Mesendoderm (in vitro differentiated cells): ENCODE measurements around the gene UNC93B1.

Experiments used
- DNase-seq: peaks from one replicate; pipeline ENCODE4 v3.0.0; 2013
- H2AK5ac ChIP-seq: 2 replicates; pipeline ENCODE4 v1.6.1; 2013; ENCODE audit warnings: low read length, inconsistent platforms
- H2BK120ac ChIP-seq: 2 replicates; pipeline ENCODE4 v1.6.1; 2013; ENCODE audit warnings: low read depth, mild to moderate bottlenecking, low read length, moderate library complexity, mixed read lengths
- H2BK15ac ChIP-seq: replicated peaks from 2 replicates; pipeline ENCODE4 v1.6.1; 2013; ENCODE audit warnings: low read depth, mild to moderate bottlenecking, moderate library complexity
- H2BK5ac ChIP-seq: 2 replicates; pipeline ENCODE4 v1.6.1; 2013; ENCODE audit warnings: low read length, inconsistent platforms
- H3K18ac ChIP-seq: 2 replicates; pipeline ENCODE4 v1.6.1; 2013; ENCODE audit warnings: mild to moderate bottlenecking, low read length, mixed read lengths
- H3K23ac ChIP-seq: one replicate; pipeline ENCODE4 v1.6.1; 2013; ENCODE audit warnings: low read length
- H3K27ac ChIP-seq: 2 replicates; pipeline ENCODE4 v1.5.1; 2013; ENCODE audit warnings: low read depth, mild to moderate bottlenecking, inconsistent platforms, low read length, moderate library complexity
- H3K27me3 ChIP-seq: 2 replicates; pipeline ENCODE4 v1.6.1; 2013; ENCODE audit warnings: low read length, control low read depth, mild to moderate bottlenecking, inconsistent platforms; ENCODE audit not compliant: insufficient read depth, poor library complexity
- H3K36me3 ChIP-seq: 2 replicates; pipeline ENCODE4 v1.6.1; 2013; ENCODE audit warnings: low read length, inconsistent platforms; ENCODE audit not compliant: control insufficient read depth, insufficient read depth
- H3K4ac ChIP-seq: one replicate; pipeline ENCODE4 v1.6.1; 2013; ENCODE audit warnings: low read depth, mild to moderate bottlenecking, low read length, moderate library complexity
- H3K4me1 ChIP-seq: 2 replicates; pipeline ENCODE4 v1.6.1; 2013; ENCODE audit warnings: low read depth, low read length, inconsistent platforms; ENCODE audit not compliant: control insufficient read depth
- H3K4me2 ChIP-seq: 2 replicates; pipeline ENCODE4 v1.6.1; 2013; ENCODE audit warnings: low read length
- H3K4me3 ChIP-seq: 2 replicates; pipeline ENCODE4 v1.5.1; 2013; ENCODE audit warnings: mild to moderate bottlenecking, low read length
- H3K56ac ChIP-seq: one replicate; pipeline ENCODE4 v1.6.1; 2013; ENCODE audit warnings: low read length
- H3K79me1 ChIP-seq: 2 replicates; pipeline ENCODE4 v1.6.1; 2013; ENCODE audit warnings: low read length, inconsistent platforms
- H3K79me2 ChIP-seq: 2 replicates; pipeline ENCODE4 v1.6.1; 2013; ENCODE audit warnings: mild to moderate bottlenecking, low read length; ENCODE audit not compliant: control insufficient read depth, insufficient read depth
- H3K9ac ChIP-seq: 2 replicates; pipeline ENCODE4 v1.6.1; 2013; ENCODE audit warnings: low read length, inconsistent platforms
- H4K5ac ChIP-seq: one replicate; pipeline ENCODE4 v1.6.1; 2013; ENCODE audit warnings: low read length
- H4K8ac ChIP-seq: one replicate; pipeline ENCODE4 v1.6.1; 2013; ENCODE audit warnings: low read depth, mild to moderate bottlenecking, control low read depth, low read length, moderate library complexity
- WGBS: extraction: QIAGEN DNeasy Blood & Tissue Kit; methylation state at CpG from one replicate; pipeline ENCODE4 v1.1.7; 2013; ENCODE audit warnings: low lambda C conversion rate, missing lambda C conversion rate; ENCODE audit not compliant: insufficient coverage; ENCODE audit errors: extremely low coverage; 5-methylcytosine and 5-hydroxymethylcytosine counted together

The UNC93B1 gene

DNA sequence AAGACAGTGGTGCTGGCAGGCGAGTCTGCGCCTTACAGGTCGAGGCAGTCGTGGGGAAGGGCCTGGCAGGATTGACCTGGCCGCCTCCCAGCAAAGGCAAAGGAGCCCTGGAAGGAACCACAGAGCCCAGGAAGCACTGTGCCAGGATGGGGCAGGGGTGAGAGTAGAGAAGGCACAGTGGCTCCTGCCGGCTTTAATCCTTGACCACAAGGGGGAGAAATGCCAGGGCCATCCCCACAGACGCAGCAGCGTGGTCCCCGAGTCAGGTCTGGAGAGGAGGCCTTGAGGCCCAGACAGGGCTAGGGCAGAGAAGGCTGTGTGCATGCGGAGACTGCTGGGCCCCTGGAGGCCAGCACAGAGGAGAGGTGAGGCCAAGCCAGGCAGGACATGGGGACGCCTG lies 16.7 kb upstream of the UNC93B1 start:
- Histone ChIP-seq H2BK120ac (no peak overlapping the region), H4K8ac (no peak overlapping the region), H3K79me1 (no peaks in the 10 kb centered on the region), H3K23ac (no peak overlapping the region), H3K36me3 (no peaks in the 10 kb centered on the region), H4K5ac (no peak overlapping the region), H3K56ac (no peak overlapping the region), H3K9ac (no peak overlapping the region), H3K18ac (no peak overlapping the region), H3K4me1 (no peaks in the 10 kb centered on the region), H2BK5ac (no peak overlapping the region), H2BK15ac (no peak overlapping the region), H3K79me2 (no peaks in the 10 kb centered on the region), H3K4me2 (no peak overlapping the region), H3K27me3 (no peaks in the 10 kb centered on the region), H2AK5ac (no peak overlapping the region), H3K4me3 (no peak overlapping the region), H3K27ac (no peak overlapping the region), H3K4ac (no peak overlapping the region)
- peak; percentile 61 for DNase-seq
- no CpG with 5 or more reads among the region's 11 CpGs for WGBS

DNA sequence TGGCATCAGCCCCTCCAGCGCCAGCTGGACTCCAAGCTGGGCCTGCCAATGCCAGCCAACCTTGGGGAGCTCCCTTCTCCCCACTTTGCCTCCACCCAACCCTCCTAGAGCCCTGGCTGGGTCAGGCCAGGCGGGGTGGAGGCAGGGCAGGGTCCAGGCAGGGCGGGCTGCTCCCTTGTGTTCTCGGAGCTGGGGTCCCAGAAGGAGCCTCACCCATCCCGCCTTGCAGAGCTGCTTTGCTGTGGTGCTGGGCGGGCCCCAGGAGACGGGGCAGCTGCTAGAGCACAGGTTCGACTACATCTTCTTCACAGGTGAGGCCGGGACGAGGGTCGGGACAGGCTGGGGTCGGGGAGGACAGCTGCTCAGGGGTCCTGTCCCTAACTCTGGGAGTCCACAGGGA lies 15.6 kb upstream of the UNC93B1 start:
- no peak overlapping the region for H3K9ac ChIP-seq
- no peaks in the 10 kb centered on the region for H3K79me2 ChIP-seq
- no peak overlapping the region for H2AK5ac ChIP-seq
- no peak overlapping the region for H2BK120ac ChIP-seq
- H4K8ac ChIP-seq: no peak overlapping the region
- no peaks in the 10 kb centered on the region for H3K27me3 ChIP-seq
- no peaks in the 10 kb centered on the region for H3K4me1 ChIP-seq
- no peak overlapping the region for H4K5ac ChIP-seq
- no peak overlapping the region for H3K4ac ChIP-seq
- WGBS: no CpG with 5 or more reads among the region's 12 CpGs
- H3K23ac ChIP-seq: no peak overlapping the region
- no peak overlapping the region for H3K4me2 ChIP-seq
- H3K4me3 ChIP-seq: no peak overlapping the region
- no peaks in the 10 kb centered on the region for H3K36me3 ChIP-seq
- no peak overlapping the region for H2BK5ac ChIP-seq
- DNase-seq: no peak
- no peak overlapping the region for H2BK15ac ChIP-seq
- no peak overlapping the region for H3K27ac ChIP-seq
- H3K18ac ChIP-seq: no peak overlapping the region
- H3K79me1 ChIP-seq: no peaks in the 10 kb centered on the region
- H3K56ac ChIP-seq: no peak overlapping the region

DNA sequence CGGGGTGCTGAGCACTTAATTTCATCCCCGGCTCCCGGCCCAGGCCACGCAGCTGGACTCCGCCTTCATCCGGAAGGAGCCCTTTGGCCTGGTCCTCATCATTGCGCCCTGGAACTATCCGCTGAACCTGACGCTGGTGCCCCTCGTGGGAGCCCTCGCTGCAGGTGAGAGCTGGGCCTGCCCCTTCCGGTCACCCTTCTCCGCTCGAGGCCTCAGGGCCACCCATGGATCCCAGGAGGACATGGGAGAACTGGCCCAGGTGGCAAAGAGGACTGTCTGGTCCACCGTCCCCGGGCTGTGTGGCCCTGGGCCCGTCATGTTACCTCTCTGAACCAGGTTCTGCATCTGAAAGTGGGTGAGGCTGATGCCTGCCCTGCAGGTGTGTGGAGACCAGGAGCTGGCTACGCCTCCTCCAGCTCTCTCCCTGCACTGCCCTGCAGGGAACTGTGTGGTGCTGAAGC lies 14.9 kb upstream of the UNC93B1 start:
- Histone ChIP-seq H3K36me3 (no peaks in the 10 kb centered on the region), H3K4me1 (no peaks in the 10 kb centered on the region), H3K4ac (no peak overlapping the region), H3K79me2 (no peaks in the 10 kb centered on the region), H2AK5ac (no peak overlapping the region), H3K27ac (no peak overlapping the region), H3K4me2 (no peak overlapping the region), H4K5ac (no peak overlapping the region), H3K56ac (no peak overlapping the region), H4K8ac (no peak overlapping the region), H2BK120ac (no peak overlapping the region), H2BK5ac (no peak overlapping the region), H3K79me1 (no peaks in the 10 kb centered on the region), H3K4me3 (no peak overlapping the region), H3K23ac (no peak overlapping the region), H3K27me3 (no peaks in the 10 kb centered on the region), H3K18ac (no peak overlapping the region), H2BK15ac (no peak overlapping the region), H3K9ac (no peak overlapping the region)
- DNase-seq: no peak
- no CpG with 5 or more reads among the region's 18 CpGs for WGBS

DNA sequence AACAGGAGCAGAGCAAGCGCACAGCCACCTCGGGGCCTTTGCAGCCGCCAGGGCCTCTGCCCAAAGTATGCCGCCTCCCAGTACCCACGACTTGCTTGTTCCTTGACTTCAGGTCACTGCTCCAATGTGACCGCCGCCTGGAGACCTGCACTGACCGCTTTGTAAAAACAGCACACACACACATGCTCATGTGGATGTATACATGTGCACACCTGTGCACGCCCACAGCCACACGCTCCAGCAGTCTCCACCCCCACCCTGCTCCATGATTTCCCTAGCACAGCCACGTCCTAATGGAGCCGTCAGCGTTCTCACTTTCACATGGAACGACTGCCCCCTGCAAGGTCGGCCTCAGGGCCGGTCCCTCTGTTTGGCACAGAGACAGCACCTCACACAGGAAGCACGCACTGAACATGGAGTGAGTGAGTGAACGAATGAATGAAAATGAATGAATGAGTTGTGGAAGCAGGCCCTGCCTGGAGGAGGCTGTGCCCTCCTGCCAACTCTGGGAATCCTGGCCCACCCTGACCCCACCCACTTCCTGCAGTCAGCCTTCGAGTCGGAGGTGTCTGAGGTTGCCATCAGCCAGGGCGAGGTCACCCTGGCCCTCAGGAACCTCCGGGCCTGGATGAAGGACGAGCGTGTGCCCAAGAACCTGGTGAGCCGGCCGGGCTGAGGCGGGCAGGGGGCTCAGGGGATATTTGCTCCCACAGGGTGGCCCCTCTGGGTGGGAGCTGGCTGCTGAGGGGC lies 14.3 kb upstream of the UNC93B1 start:
- Histone ChIP-seq H2BK5ac (no peak overlapping the region), H3K4me3 (no peak overlapping the region), H3K4me1 (no peaks in the 10 kb centered on the region), H3K79me1 (no peaks in the 10 kb centered on the region), H3K56ac (no peak overlapping the region), H3K27ac (no peak overlapping the region), H2AK5ac (no peak overlapping the region), H3K4ac (no peak overlapping the region), H3K4me2 (no peak overlapping the region), H3K9ac (no peak overlapping the region), H4K5ac (no peak overlapping the region), H2BK120ac (no peak overlapping the region), H3K27me3 (no peaks in the 10 kb centered on the region), H3K18ac (no peak overlapping the region), H3K23ac (no peak overlapping the region), H2BK15ac (no peak overlapping the region), H3K79me2 (no peaks in the 10 kb centered on the region), H4K8ac (no peak overlapping the region), H3K36me3 (no peaks in the 10 kb centered on the region)
- no CpG with 5 or more reads among the region's 27 CpGs for WGBS
- no peak for DNase-seq

DNA sequence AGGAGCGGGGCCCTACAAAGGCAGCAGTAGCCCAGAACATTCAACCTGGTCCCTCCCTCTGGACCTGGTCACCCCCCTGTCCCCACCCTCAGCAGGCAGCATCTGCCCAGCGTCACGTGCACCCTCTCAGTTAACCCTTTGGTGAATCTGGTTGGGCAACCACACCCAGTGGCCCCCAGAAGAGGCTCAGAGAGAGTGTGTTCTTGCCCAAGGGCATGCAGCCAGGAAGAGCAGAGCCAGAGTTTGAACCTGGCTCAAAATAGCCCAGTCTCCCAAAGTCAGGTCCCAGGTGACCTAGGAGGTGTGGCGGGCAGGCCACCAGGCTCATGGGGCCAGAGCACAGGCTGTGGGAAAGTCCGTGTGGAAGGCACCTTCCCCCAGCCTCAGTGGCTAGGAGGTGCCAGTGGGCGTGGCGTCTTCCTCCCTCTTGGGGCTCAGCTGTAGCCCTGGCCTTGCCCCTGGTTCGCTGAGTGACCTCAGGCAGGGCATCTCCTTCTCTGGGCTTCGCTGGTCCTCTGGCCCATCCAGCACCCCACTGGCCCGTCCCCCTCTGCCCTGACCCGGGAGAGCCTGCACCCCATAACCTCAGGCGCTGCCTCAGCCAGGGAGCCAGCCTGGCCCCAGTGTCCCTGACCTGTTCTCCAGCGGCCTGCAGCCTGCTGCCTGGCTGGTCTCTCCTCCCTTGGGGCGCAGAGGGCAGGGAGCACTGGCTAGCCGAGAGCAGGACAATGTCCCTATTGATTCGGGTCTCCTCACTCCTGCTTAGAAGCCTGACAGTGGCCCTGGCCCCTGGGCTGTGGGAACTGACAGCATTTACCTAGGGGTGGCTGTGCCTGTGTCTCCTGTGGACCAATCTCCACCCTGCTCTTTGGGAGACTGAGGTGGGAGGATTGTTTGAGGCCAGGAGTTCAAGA lies 13.3 kb upstream of the UNC93B1 start:
- no peak overlapping the region for H4K8ac ChIP-seq
- H3K36me3 ChIP-seq: no peaks in the 10 kb centered on the region
- H4K5ac ChIP-seq: no peak overlapping the region
- no peak overlapping the region for H2BK15ac ChIP-seq
- no peak overlapping the region for H2AK5ac ChIP-seq
- no peaks in the 10 kb centered on the region for H3K27me3 ChIP-seq
- no peak for DNase-seq
- no peak overlapping the region for H3K4me3 ChIP-seq
- no peaks in the 10 kb centered on the region for H3K79me1 ChIP-seq
- no peak overlapping the region for H3K4ac ChIP-seq
- no peak overlapping the region for H2BK5ac ChIP-seq
- no peak overlapping the region for H3K9ac ChIP-seq
- no CpG with 5 or more reads among the region's 16 CpGs for WGBS
- H2BK120ac ChIP-seq: no peak overlapping the region
- H3K79me2 ChIP-seq: no peaks in the 10 kb centered on the region
- H3K4me1 ChIP-seq: no peaks in the 10 kb centered on the region
- peak overlapping the region; percentile 22 for H3K56ac ChIP-seq
- H3K18ac ChIP-seq: no peak overlapping the region
- H3K27ac ChIP-seq: no peak overlapping the region
- H3K23ac ChIP-seq: no peak overlapping the region
- H3K4me2 ChIP-seq: no peak overlapping the region
